GM23338 (cell line): ENCODE measurements around the gene CCDC127. TPM values are rescaled to one million over a fixed set of nuclear protein-coding genes. Genes with fewer than 3 reads are reported as not detected.

ENCODE experiments used
- ATAC-seq: fragments of 200-7000 bp; cut with Tn5 transposase; 3 replicates; pipeline ENCODE4 v1.9.1; 2020
- DNase-seq: peaks from one replicate; pipeline ENCODE4 v3.0.0-alpha.2; 2015; ENCODE audit warnings: low spot score
- H2AFZ ChIP-seq: fragments of 200-600 bp; sonication (generic); 2 replicates; pipeline ENCODE4 v1.8.0; 2016; ENCODE audit warnings: antibody characterized with exemption, mild to moderate bottlenecking, moderate library complexity
- H3F3A ChIP-seq: fragments of 200-600 bp; sonication (generic); replicated peaks from 2 replicates; pipeline ENCODE4 v1.8.0; 2017; ENCODE audit warnings: antibody characterized with exemption, mixed run types, low read depth
- H3K27ac ChIP-seq: fragments of 200-600 bp; sonication (generic); 2 replicates; pipeline ENCODE4 v1.6.1; 2016; ENCODE audit warnings: low read depth
- H3K27me3 ChIP-seq: fragments of 200-600 bp; sonication (generic); 2 replicates; pipeline ENCODE4 v1.8.0; 2016; ENCODE audit warnings: mild to moderate bottlenecking, mixed run types, moderate library complexity; ENCODE audit not compliant: insufficient read depth
- H3K36me3 ChIP-seq: fragments of 200-600 bp; sonication (generic); 2 replicates; pipeline ENCODE4 v1.8.0; 2016; ENCODE audit warnings: mild to moderate bottlenecking; ENCODE audit not compliant: insufficient read depth
- H3K4me1 ChIP-seq: fragments of 200-600 bp; sonication (generic); 2 replicates; pipeline ENCODE4 v1.8.0; 2016; ENCODE audit warnings: mild to moderate bottlenecking, moderate library complexity; ENCODE audit not compliant: insufficient read depth
- H3K4me2 ChIP-seq: fragments of 200-600 bp; sonication (generic); 2 replicates; pipeline ENCODE4 v1.7.1; 2017; ENCODE audit warnings: mixed run types
- H3K4me3 ChIP-seq: fragments of 200-600 bp; sonication (generic); 2 replicates; pipeline ENCODE4 v1.6.1; 2016; ENCODE audit warnings: mixed run types
- H3K79me2 ChIP-seq: fragments of 200-600 bp; sonication (generic); replicated peaks from 2 replicates; pipeline ENCODE4 v1.8.0; 2017; ENCODE audit warnings: mild to moderate bottlenecking; ENCODE audit not compliant: insufficient read depth
- H3K9me2 ChIP-seq: fragments of 200-600 bp; sonication (generic); 2 replicates; pipeline ENCODE4 v1.8.0; 2017; ENCODE audit not compliant: insufficient read depth
- H4K20me1 ChIP-seq: fragments of 200-600 bp; sonication (generic); replicated peaks from 2 replicates; pipeline ENCODE4 v1.8.0; 2017; ENCODE audit warnings: mild to moderate bottlenecking; ENCODE audit not compliant: insufficient read depth
- H3K27ac Mint-ChIP-seq: 2 replicates; pipeline ENCODE4 v1.8.0; 2020; ENCODE audit warnings: inconsistent platforms, mild to moderate bottlenecking, moderate library complexity, mixed read lengths
- H3K27me3 Mint-ChIP-seq: 3 replicates; pipeline ENCODE4 v1.8.0; 2022; ENCODE audit warnings: low read depth, mild to moderate bottlenecking, moderate library complexity, mixed read lengths, inconsistent platforms; ENCODE audit not compliant: insufficient read depth, poor library complexity
- H3K36me3 Mint-ChIP-seq: 3 replicates; pipeline ENCODE4 v1.8.0; 2021; ENCODE audit warnings: low read depth, mild to moderate bottlenecking, inconsistent platforms, moderate library complexity, mixed read lengths
- H3K4me1 Mint-ChIP-seq: 3 replicates; pipeline ENCODE4 v1.8.0; 2020; ENCODE audit warnings: mild to moderate bottlenecking, inconsistent platforms, mixed read lengths
- H3K4me3 Mint-ChIP-seq: 3 replicates; pipeline ENCODE4 v1.8.0; 2021; ENCODE audit warnings: moderate library complexity, mild to moderate bottlenecking, inconsistent platforms, mixed read lengths
- H3K9me3 Mint-ChIP-seq: 3 replicates; pipeline ENCODE4 v1.8.0; 2020; ENCODE audit warnings: moderate library complexity, mild to moderate bottlenecking, inconsistent platforms, mixed read lengths
- CREB1 ChIP-seq: fragments of 250-450 bp; sonication (Bioruptor Pico); IDR thresholded peaks from 2 replicates; pipeline ENCODE4 v1.5.0; 2020; ENCODE audit warnings: low read depth, mild to moderate bottlenecking, moderate library complexity
- EZH2 ChIP-seq: fragments of 200-600 bp; sonication (generic); IDR thresholded peaks from one replicate; pipeline ENCODE4 v1.8.0; 2017; ENCODE audit warnings: antibody characterized with exemption, mild to moderate bottlenecking, low read depth; ENCODE audit not compliant: unreplicated experiment
- EZH2phosphoT487 ChIP-seq: fragments of 200-600 bp; sonication (generic); IDR thresholded peaks from one replicate; pipeline ENCODE4 v1.8.1; 2018; ENCODE audit warnings: antibody characterized with exemption; ENCODE audit not compliant: unreplicated experiment
- JUNB ChIP-seq: IDR thresholded peaks from one replicate; pipeline ENCODE4 v1.6.1; 2016; ENCODE audit warnings: antibody characterized with exemption; ENCODE audit not compliant: unreplicated experiment
- NANOG ChIP-seq: IDR thresholded peaks from 2 replicates; pipeline ENCODE4 v1.6.1; 2016; ENCODE audit warnings: antibody characterized with exemption, borderline replicate concordance
- POLR2AphosphoS5 ChIP-seq: IDR thresholded peaks from 2 replicates; pipeline ENCODE4 v1.6.1; 2016; ENCODE audit warnings: antibody characterized with exemption, low read depth
- STAT1 ChIP-seq: IDR thresholded peaks from one replicate; pipeline ENCODE4 v1.6.1; 2016; ENCODE audit warnings: antibody characterized with exemption; ENCODE audit not compliant: unreplicated experiment
- ZNF114 ChIP-seq: fragments of 250-450 bp; sonication (Bioruptor Pico); IDR thresholded peaks from 2 replicates; pipeline ENCODE4 v1.5.0; 2020; ENCODE audit warnings: mild to moderate bottlenecking, moderate library complexity
- ZNF331 ChIP-seq: fragments of 250-450 bp; sonication (Bioruptor Pico); IDR thresholded peaks from 2 replicates; pipeline ENCODE4 v1.5.0; 2020; ENCODE audit warnings: low read depth, mild to moderate bottlenecking, moderate library complexity
- polyA plus RNA-seq: library from polyadenylated mRNA; unstranded; fragments of >200 nt; fragmentation: Nextera tagmentation; extraction: Ambion mirVana; gene quantifications from 2 replicates; pipeline ENCODE4 v1.2.1, GENCODE V29; 2016
- total RNA-seq: library from RNA; depleted of rRNA; stranded (reverse); fragments of >200 nt; shearing (Covaris generic); gene quantifications from 2 replicates; pipeline ENCODE4 v1.2.3, GENCODE V29; 2014
- TF ChIP-seq, protein P1 (sequence below), 2 experiments: fragments of 200-600 bp in 1 of 2; sonication (generic) in 1 of 2; conservative IDR thresholded peaks; 2 replicates each; pipeline versions ENCODE4 v1.5.1 to v1.6.1; 2016 to 2017; ENCODE audit warnings: antibody characterized with exemption in 2 of 2, low read depth in 2 of 2, mild to moderate bottlenecking in 2 of 2, moderate library complexity in 1 of 2
- TF ChIP-seq, protein P2 (sequence below): IDR thresholded peaks from 2 replicates; pipeline ENCODE4 v1.6.1; 2016; ENCODE audit warnings: antibody characterized with exemption
- TF ChIP-seq, protein P3 (sequence below): IDR thresholded peaks from one replicate; pipeline ENCODE4 v1.6.1; 2018; ENCODE audit warnings: antibody characterized with exemption; ENCODE audit not compliant: unreplicated experiment
- TF ChIP-seq, protein P4 (sequence below): fragments of 250-450 bp; sonication (Bioruptor Pico); IDR thresholded peaks from 2 replicates; pipeline ENCODE4 v1.5.0; 2020; ENCODE audit warnings: mild to moderate bottlenecking, moderate library complexity

The CCDC127 gene
- total and polyA plus RNA-seq, 2 experiments from 2014 or later, result 6.0 to 7.2 TPM

DNA sequence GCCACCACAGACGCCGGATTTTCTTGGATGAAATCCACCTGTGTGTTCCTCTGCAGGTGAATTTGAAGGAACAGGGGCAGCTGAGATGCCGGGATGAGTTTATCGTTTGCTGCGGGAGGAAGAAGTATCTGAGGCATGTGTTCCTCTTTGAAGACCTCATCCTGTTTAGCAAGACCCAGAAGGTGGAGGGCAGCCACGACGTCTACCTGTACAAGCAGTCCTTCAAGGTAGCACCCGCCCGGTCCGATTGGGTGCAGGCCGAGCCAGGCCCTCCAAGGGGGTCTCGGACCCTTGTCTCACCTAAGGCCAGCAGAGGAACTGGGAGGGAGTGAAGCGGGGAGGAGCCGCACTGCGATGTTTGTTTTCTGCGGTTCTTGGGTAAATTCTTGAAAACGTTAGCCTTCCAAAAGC lies 45.1 kb downstream of the CCDC127 start:
- Mint-ChIP-seq H3K4me3 (no peak overlapping the region), H3K27me3 (peaks cover 7% of the 10 kb centered on the region), H3K27ac (no peak overlapping the region), H3K36me3 (peaks cover 27% of the 10 kb centered on the region), H3K9me3 (no peaks in the 10 kb centered on the region; the same call in 2 of the 3 replicates), H3K4me1 (no peaks in the 10 kb centered on the region; the same call in 2 of the 3 replicates)
- Histone ChIP-seq H4K20me1 (no peaks in the 10 kb centered on the region), H3K4me3 (no peak overlapping the region), H3K9me2 (no peaks in the 10 kb centered on the region), H3F3A (no peaks in the 10 kb centered on the region), H3K79me2 (no peaks in the 10 kb centered on the region), H3K4me2 (no peak overlapping the region), H3K36me3 (no peaks in the 10 kb centered on the region), H2AFZ (no peak overlapping the region), H3K4me1 (no peaks in the 10 kb centered on the region), H3K27me3 (no peaks in the 10 kb centered on the region), H3K27ac (no peak overlapping the region)
- TF ChIP-seq EZH2 (no peak), NANOG (no peak), CREB1 (CRISPR knock-in tag) (no peak), STAT1 (no peak), POLR2AphosphoS5 (no peak), ZNF331 (CRISPR knock-in tag) (no peak), EZH2phosphoT487 (no peak), JUNB (no peak), ZNF114 (CRISPR knock-in tag) (no peak)
- TF ChIP-seq, protein P1, sequence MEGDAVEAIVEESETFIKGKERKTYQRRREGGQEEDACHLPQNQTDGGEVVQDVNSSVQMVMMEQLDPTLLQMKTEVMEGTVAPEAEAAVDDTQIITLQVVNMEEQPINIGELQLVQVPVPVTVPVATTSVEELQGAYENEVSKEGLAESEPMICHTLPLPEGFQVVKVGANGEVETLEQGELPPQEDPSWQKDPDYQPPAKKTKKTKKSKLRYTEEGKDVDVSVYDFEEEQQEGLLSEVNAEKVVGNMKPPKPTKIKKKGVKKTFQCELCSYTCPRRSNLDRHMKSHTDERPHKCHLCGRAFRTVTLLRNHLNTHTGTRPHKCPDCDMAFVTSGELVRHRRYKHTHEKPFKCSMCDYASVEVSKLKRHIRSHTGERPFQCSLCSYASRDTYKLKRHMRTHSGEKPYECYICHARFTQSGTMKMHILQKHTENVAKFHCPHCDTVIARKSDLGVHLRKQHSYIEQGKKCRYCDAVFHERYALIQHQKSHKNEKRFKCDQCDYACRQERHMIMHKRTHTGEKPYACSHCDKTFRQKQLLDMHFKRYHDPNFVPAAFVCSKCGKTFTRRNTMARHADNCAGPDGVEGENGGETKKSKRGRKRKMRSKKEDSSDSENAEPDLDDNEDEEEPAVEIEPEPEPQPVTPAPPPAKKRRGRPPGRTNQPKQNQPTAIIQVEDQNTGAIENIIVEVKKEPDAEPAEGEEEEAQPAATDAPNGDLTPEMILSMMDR (conservative IDR thresholded peaks at IDR 0.05; ENCODE audit: low read depth in 2 of 2), result no peak
- TF ChIP-seq, protein P2, sequence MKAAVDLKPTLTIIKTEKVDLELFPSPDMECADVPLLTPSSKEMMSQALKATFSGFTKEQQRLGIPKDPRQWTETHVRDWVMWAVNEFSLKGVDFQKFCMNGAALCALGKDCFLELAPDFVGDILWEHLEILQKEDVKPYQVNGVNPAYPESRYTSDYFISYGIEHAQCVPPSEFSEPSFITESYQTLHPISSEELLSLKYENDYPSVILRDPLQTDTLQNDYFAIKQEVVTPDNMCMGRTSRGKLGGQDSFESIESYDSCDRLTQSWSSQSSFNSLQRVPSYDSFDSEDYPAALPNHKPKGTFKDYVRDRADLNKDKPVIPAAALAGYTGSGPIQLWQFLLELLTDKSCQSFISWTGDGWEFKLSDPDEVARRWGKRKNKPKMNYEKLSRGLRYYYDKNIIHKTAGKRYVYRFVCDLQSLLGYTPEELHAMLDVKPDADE, result no peak
- TF ChIP-seq, protein P3, sequence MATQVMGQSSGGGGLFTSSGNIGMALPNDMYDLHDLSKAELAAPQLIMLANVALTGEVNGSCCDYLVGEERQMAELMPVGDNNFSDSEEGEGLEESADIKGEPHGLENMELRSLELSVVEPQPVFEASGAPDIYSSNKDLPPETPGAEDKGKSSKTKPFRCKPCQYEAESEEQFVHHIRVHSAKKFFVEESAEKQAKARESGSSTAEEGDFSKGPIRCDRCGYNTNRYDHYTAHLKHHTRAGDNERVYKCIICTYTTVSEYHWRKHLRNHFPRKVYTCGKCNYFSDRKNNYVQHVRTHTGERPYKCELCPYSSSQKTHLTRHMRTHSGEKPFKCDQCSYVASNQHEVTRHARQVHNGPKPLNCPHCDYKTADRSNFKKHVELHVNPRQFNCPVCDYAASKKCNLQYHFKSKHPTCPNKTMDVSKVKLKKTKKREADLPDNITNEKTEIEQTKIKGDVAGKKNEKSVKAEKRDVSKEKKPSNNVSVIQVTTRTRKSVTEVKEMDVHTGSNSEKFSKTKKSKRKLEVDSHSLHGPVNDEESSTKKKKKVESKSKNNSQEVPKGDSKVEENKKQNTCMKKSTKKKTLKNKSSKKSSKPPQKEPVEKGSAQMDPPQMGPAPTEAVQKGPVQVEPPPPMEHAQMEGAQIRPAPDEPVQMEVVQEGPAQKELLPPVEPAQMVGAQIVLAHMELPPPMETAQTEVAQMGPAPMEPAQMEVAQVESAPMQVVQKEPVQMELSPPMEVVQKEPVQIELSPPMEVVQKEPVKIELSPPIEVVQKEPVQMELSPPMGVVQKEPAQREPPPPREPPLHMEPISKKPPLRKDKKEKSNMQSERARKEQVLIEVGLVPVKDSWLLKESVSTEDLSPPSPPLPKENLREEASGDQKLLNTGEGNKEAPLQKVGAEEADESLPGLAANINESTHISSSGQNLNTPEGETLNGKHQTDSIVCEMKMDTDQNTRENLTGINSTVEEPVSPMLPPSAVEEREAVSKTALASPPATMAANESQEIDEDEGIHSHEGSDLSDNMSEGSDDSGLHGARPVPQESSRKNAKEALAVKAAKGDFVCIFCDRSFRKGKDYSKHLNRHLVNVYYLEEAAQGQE, result no peak
- TF ChIP-seq, protein P4, sequence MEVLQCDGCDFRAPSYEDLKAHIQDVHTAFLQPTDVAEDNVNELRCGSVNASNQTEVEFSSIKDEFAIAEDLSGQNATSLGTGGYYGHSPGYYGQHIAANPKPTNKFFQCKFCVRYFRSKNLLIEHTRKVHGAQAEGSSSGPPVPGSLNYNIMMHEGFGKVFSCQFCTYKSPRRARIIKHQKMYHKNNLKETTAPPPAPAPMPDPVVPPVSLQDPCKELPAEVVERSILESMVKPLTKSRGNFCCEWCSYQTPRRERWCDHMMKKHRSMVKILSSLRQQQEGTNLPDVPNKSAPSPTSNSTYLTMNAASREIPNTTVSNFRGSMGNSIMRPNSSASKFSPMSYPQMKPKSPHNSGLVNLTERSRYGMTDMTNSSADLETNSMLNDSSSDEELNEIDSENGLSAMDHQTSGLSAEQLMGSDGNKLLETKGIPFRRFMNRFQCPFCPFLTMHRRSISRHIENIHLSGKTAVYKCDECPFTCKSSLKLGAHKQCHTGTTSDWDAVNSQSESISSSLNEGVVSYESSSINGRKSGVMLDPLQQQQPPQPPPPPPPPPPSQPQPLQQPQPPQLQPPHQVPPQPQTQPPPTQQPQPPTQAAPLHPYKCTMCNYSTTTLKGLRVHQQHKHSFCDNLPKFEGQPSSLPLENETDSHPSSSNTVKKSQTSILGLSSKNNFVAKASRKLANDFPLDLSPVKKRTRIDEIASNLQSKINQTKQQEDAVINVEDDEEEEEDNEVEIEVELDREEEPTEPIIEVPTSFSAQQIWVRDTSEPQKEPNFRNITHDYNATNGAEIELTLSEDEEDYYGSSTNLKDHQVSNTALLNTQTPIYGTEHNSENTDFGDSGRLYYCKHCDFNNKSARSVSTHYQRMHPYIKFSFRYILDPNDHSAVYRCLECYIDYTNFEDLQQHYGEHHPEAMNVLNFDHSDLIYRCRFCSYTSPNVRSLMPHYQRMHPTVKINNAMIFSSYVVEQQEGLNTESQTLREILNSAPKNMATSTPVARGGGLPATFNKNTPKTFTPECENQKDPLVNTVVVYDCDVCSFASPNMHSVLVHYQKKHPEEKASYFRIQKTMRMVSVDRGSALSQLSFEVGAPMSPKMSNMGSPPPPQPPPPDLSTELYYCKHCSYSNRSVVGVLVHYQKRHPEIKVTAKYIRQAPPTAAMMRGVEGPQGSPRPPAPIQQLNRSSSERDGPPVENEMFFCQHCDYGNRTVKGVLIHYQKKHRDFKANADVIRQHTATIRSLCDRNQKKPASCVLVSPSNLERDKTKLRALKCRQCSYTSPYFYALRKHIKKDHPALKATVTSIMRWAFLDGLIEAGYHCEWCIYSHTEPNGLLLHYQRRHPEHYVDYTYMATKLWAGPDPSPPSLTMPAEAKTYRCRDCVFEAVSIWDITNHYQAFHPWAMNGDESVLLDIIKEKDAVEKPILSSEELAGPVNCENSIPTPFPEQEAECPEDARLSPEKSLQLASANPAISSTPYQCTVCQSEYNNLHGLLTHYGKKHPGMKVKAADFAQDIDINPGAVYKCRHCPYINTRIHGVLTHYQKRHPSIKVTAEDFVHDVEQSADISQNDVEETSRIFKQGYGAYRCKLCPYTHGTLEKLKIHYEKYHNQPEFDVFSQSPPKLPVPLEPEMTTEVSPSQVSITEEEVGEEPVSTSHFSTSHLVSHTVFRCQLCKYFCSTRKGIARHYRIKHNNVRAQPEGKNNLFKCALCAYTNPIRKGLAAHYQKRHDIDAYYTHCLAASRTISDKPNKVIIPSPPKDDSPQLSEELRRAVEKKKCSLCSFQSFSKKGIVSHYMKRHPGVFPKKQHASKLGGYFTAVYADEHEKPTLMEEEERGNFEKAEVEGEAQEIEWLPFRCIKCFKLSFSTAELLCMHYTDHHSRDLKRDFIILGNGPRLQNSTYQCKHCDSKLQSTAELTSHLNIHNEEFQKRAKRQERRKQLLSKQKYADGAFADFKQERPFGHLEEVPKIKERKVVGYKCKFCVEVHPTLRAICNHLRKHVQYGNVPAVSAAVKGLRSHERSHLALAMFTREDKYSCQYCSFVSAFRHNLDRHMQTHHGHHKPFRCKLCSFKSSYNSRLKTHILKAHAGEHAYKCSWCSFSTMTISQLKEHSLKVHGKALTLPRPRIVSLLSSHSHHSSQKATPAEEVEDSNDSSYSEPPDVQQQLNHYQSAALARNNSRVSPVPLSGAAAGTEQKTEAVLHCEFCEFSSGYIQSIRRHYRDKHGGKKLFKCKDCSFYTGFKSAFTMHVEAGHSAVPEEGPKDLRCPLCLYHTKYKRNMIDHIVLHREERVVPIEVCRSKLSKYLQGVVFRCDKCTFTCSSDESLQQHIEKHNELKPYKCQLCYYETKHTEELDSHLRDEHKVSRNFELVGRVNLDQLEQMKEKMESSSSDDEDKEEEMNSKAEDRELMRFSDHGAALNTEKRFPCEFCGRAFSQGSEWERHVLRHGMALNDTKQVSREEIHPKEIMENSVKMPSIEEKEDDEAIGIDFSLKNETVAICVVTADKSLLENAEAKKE (CRISPR knock-in tag), result no peak
- no peak for ATAC-seq
- DNase-seq, result no peak
